ENCODE data around the gene LMNTD1.
"Not testable (repeated sequence)": the region's sequence is repeated elsewhere in the genome, so short reads cannot be mapped to it uniquely, and the experiment has no call there.

Gene LMNTD1

DNA sequence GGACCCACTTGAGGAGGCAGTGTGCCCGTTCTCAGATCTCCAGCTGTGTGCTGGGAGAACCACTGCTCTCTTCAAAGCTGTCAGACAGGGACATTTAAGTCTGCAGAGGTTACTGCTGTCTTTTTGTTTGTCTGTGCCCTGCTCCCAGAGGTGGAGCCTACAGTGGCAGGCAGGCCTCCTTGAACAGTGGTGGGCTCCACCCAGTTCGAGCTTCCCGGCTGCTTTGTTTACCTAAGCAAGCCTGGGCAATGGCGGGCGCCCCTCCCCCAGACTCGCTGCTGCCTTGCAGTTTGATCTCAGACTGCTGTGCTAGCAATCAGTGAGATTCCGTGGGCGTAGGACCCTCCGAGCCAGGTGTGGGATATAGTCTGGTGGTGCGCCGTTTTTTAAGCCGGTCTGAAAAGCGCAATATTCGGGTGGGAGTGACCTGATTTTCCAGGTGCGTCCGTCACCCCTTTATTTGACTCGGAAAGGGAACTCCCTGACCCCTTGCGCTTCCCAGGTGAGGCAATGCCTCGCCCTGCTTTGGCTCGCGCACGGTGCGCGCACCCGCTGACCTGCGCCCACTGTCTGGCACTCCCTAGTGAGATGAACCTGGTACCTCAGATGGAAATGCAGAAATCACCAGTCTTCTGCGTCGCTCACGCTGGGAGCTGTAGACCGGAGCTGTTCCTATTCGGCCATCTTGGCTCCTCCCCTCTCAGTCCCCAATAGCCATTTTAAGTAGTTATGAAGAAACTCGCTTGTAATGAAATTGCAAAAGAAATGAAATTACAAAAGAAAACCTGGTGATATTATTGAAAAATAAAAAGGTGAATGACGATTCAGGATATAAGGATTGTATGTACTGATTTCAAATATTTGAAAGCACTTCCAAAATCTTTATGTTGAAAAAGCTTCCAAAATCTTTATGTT lies 63.9 kb downstream of the LMNTD1 start:
- FAIRE-seq = not testable (repeated sequence)

DNA sequence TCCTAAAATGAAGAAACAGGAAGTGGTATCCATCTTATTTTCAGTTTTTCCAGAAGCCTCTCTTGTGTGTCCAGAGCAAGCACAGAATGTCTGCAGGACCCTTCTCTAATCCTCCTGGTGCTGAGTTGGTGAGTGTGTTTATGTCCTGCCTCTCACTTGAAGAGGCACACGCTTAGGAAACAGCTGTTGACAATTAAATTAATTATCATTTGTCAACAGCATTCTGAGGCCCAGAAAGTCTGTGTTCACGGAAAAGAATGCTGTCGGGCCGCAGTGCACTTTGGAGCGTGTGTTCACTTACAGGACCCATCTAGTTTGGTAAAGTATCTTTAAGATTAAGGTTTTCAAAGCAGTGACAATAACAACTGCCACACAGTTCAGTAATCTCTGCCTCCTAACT lies 70.5 kb downstream of the LMNTD1 start:
- no peak for FAIRE-seq

DNA sequence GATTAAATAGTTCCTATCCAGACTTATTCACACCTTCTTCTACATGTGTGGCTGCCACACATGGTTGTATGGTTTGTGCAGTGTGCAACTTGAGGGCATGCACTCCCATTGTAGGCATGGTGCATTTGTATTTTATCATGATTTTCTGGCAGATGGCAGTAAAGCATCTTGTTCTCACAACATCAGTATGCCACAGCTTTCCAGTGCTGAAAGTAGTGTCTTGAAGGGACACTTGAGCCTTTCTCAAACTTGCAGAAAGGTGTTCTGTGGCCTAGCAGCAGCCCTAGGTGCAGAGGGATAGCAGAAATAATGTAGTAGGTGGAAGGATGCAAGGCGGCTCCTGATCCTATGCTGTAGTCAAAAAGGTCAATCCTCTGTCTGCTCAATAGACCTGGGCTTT lies 72.9 kb downstream of the LMNTD1 start:
- FAIRE-seq = no peak

DNA sequence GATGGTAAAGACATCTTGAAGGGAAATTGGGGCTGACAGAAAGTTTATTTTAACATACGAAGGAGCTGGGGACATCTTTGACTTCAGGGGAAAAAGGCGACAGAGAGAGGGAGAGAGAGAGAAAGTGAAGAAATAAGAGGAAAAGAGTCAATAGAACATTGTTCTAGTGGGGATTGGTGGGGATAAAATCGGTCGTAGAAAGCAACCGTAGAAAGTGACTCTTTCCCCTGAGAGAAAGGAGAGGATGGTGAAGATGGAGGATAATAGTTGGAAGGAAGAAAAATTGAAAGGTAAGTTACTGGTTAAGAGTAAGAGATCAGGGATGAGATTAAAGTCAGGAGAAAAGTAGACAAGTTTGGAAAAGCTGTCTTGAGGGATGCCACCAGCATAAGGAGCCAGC lies 75.9 kb downstream of the LMNTD1 start:
- FAIRE-seq = no peak

DNA sequence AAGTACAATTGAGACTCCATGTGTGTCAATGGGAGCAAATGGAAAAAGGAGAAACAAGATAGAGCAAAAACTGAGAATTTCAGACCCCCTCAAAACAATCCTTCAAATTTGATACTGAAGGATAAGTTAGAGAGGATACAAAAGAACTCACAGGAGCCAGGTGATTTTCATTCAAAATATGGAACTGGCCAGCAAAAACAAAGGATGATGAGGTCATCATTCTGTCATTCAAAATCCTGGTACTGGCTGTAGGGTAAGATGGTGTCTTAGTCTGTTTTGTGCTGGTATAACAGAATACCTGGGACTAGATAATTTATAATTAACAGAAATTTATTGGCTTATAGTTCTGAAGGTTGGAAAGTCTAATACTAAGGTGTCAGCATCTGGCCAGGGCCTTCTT lies 80.6 kb downstream of the LMNTD1 start:
- FAIRE-seq = no peak

DNA sequence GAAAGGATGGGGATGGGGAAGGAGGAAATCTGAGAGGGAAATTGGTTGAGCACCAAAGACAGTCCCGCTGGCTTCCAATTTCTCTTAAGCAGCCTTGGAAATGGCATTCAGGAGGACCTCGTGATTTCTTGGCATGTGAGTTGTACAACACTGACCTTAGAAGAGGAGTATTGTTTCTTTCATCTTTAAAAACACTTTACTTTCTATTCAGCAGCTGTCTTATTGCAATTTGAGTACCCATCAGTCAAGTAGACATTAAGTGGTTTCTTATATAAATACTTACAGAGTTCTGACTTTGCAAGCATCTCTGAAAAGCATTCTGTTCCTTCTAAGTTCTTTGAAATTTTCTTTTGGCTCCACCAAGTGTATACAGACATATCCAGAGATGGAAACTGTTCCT lies 83.2 kb downstream of the LMNTD1 start:
- no peak for FAIRE-seq

- FAIRE-seq = no peak
Observed at GRCh38 chr12:25469368-25469767, 83.7 kb downstream of the LMNTD1 start.

DNA sequence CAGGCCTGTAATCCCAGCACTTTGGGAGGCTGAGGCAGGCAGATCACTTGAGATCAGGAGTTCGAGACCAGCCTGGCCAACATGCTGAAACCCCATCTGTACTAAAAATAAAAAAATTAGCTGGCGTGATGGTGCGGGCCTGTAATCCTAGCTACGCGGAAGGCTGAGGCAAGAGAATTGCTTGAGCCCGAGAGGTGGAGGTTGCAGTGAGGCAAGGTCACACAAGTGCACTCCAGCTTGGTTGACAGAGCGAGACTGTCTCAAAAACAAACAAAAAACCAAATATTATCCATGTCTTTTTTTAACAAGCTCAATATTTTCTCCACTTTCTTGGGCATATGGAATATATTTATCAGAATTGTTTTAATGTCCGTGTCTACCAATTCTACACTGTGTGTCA lies 89.6 kb downstream of the LMNTD1 start:
- FAIRE-seq = no peak

- FAIRE-seq = no peak
Observed at GRCh38 chr12:25463005-25463404, 90.1 kb downstream of the LMNTD1 start.

DNA sequence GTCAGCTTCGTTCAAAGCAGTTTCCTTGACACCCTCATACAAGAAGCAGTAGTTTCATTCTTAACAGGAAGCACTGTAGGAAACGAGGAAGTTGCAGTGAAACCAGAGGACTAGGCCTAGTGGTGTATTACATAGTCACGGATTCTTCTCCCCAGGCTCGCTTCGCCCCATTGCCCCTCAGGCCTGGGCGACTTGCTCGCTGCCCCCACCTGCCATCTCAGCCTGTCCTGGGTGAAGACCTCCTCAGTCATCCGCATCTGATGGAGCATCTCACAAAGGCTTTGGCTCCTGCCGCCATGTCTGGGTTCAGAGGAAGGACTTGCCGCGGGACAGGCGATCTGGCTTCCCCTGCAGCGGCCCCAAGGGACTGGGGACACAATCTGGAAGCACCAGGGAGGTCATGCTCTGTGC lies 93.5 kb downstream of the LMNTD1 start:
- no peak for FAIRE-seq

- FAIRE-seq = no peak
Observed at GRCh38 chr12:25458047-25458552, 95.0 kb downstream of the LMNTD1 start.

- FAIRE-seq = no peak
Observed at GRCh38 chr12:25456474-25456873, 96.6 kb downstream of the LMNTD1 start.

GRCh38 chr12:25455696-25456095 lies 97.4 kb downstream of the LMNTD1 start:
- no peak for FAIRE-seq

DNA sequence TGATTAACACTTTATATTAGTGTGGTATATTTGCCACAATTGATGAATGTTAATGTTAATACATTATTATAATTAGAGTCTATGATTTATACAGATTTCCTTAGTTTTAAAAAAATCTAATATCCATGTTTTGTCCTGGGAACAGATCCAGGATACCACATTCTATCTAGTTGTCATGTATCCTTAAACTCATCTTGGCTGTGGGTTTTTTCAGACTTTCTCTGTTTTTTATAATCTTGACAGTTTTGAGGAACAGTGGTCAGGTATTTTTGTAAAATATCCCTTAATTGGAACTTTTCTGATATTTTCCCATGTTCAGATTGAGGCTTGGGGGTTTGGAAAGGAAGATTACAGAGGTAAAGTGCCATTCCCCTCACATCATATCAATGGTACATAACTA lies 104.1 kb downstream of the LMNTD1 start:
- FAIRE-seq = no peak

DNA sequence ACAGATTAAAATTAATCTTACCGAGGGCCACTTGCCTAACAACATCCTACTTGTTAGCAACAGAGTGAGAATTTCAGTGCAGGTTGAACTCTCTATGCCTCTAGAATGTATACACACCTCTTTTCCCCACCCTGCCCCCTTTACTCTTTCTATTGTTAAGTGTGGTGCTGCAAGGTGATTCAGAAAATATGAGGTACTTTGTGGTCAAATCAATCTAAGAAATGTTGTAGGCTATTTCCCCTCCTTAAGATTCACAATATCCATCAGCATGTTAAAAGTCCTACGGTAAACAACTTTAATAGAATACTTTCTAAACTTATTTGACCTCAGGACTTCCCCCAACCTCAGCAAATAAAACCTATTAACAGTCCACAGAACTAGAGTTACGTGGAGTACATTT lies 106.0 kb downstream of the LMNTD1 start:
- FAIRE-seq = no peak

GRCh38 chr12:25438638-25439037 lies 114.4 kb downstream of the LMNTD1 start:
- FAIRE-seq = no peak

DNA sequence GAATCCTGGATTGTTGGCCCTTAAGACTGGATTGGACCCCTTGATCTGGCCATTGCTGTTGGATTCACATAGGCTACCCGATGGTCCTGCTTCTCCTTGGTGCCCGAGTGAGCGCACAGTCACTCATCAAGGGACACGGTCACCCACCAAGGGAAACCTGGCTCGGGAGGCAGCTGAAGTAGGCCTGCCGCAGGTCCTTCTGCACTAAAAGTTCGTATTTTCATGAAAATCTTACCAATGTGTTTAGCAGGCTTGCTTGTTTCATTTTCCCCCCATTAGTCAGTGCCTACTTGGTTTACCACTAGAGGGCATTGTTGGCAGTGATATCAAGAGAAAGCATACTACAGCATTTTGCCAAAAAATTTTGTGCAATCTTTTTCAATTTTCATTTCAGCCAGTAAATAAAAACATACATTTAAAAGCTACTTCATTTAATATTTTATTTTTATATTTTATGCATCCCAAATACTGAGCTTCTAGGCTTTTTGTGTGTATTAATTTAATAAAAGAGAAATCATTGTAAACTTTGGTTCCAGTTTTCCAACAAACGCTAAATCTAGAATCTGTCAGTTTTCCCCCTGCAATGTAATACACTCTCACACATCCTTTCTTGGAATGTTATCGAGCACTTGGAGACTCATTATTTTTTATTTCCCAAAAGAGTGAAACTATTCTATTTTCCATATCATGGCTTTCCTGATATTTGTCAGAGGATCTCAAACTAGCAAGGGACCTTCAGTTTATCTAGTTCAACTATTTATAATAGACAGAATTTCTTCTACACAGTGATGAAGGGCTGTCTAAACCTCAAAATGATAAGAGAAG lies 116.7 kb downstream of the LMNTD1 start:
- peak; percentile 90 for FAIRE-seq

GRCh38 chr12:25435431-25435830 lies 117.7 kb downstream of the LMNTD1 start:
- FAIRE-seq = no peak

- no peak for FAIRE-seq
Observed at GRCh38 chr12:25434515-25434914, 118.6 kb downstream of the LMNTD1 start.

GRCh38 chr12:25433581-25434325 lies 119.3 kb downstream of the LMNTD1 start:
- FAIRE-seq = peak; percentile 41

DNA sequence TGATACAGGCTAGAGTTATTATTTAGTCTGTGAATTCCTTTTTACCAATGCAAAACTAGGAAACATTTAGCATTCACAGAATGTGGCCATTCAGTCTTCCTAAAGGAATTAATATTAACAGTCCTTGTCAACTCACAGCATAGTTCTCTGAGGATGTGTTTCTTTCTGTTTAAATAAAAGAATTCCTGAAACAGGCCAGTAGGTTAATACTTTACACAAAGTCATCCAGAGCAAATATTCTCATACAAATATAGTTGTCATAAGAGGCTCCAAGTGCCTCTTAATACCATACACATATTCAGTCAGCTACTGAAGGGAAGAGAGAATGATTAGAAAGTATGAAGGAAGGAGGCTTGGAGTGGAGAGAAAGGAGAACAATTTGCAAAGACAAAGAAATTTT lies 120.1 kb downstream of the LMNTD1 start:
- no peak for FAIRE-seq

DNA sequence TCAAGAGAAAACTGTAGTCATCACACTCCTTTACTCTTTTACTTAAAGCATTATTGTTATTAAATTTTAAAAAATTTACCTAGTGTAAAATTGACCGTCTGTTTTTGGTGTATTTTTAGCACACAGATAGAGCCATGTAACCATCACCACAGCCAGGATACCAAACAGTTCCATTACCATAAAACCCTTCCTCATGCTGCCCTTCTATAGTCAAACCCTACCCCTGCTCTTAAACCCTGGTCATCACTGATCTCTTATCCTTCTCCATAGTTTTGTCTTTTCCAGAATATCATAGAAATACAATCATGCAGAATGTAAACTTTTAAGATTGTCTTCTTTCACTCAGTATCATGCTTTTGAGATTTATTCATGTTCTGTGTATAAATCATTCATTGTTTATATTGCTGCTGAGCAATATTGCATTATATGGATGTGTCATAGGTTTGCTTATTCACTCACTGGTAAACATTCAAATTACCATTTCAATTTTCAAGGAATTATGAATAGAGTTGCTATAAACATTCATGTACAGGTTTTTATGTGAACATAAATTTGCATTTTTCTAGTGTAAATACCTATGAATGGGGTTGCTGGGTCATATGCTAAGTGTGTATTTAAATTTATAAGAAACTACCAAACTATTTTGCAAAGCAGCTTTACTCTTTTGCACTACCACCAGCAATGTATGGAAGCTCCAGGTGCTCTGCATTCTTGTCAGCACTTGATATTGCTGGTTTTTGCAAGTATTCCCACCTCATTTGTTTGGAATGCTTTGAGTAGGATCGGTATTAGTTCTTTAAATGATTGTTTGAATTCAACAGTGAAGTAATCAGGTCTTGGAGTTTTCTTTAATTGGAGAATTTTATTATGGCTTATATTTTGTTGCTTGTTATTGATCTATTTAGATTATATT lies 125.5 kb downstream of the LMNTD1 start:
- no peak for FAIRE-seq
